Ammon's horn (tissue), 1 donor: Measurements from ENCODE around the gene C11orf21.
A peak's percentile ranks its signal among the peaks of the same experiment; 100 is the strongest.

ENCODE experiments used
- DNase-seq: peaks from one replicate; pipeline ENCODE4 v3.0.0-alpha.2; 2016; ENCODE audit warnings: low spot score

The C11orf21 gene

DNA sequence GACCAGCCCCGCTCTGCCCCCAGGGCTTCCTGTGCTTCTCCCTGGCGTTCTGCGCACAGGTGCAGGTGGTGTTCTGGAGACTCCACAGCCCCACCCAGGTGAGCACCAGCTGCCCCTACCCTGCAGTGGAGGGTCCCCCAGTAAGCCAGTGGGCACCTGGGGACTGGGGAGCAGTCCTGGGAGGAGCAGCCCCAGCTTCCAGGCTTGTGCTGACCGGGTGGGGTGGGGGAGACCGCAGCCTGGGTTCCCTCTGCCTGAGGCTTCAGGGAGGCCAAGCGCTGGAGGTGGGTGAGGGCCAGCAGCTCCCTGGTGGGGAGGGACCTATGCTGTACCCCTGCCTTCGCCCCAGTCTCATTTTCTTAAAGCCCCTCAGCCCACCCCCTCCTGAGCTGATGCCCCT, 7.0 kb upstream of the C11orf21 start:
- DNase-seq, result no peak

DNA sequence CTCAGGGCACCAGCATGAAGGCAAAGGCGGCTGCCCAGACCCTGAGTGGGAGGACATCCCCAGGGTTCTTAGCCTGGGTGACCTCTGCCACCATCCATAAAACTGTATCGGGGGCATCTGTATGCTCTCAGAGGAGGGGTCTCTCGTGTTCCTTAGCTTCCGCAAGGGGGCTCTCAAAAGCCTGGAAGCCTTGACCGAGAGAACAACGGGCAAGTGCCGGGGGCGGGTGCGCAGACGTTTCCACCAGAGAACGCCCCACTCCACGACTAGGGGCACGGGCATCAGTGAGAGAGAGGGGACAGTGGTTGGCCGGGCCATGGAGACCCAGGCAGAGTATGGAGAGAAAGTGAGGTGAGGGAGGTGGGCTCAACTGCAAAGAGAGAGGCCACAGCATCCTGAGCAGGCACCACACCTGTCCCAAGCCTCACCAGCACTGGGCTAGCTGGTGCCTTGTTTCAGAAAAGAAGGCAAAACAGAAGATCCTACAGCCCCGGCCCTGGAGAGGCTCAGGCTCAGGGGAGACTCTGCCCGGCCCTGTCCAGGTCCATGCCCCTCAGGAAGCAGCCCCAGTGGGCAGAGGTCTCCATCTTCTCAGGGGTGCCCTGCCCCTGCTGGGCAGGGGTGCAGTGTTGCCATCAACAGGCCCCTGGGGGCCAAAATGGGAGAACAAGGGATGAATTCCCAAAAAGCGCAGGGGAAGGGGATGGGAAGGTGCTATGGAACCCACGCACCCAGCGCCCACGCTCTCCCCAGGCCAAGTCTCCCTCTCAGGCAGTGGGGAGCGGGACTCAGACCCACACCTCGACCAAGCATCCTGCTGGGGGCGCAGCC, 6.0 kb upstream of the C11orf21 start:
- no peak for DNase-seq

DNA sequence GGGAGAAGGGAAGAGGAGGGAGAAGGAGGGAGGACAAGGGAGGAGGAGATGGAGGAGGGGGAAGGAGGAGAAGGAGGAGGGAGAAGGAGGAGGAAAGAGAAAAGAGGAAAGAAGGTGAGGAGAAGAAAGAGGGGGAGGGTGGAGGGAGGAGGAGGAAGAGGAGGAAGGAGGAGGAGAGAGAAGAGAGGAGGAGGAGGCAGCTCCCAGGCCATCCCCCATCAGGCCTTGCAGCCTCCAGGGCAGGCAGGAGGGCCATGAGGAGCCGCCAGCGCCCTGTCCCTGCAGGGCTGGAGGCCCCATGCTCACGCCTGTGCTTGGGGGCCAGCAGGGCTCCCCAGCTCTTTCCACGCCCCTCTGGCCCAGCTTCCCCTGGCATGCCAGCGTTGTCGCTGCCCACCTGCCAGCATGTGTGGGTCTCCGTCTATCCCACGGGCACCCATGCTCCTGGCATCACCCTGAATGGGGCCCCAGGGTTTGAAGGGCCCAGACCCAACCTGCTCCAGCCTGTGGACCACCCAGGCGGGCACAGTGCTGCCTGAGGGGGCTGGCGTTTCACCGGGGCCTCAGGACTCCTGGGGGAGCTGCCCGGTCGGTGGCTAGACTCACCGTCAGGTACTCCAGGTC, 5.3 kb upstream of the C11orf21 start:
- no peak for DNase-seq

DNA sequence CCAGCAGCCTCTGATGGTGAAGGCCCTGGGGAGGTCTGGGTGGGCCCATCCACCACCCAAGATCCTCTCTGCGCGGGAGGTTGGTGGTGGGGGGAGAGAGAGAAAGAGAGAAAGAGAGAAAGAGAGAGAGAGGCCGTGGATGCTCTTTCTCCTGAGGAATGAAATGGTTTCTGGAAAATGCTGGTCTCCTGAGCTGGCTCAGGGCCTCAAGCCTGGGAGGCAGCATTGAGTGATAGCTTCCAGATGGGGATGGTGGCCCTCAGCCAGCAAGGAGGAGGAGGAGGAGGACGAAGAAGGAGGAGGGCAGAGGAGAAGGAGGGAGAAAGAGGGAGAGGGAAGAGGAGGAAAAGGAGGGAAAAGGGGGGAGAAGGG, 4.7 kb upstream of the C11orf21 start:
- DNase-seq, result no peak

DNA sequence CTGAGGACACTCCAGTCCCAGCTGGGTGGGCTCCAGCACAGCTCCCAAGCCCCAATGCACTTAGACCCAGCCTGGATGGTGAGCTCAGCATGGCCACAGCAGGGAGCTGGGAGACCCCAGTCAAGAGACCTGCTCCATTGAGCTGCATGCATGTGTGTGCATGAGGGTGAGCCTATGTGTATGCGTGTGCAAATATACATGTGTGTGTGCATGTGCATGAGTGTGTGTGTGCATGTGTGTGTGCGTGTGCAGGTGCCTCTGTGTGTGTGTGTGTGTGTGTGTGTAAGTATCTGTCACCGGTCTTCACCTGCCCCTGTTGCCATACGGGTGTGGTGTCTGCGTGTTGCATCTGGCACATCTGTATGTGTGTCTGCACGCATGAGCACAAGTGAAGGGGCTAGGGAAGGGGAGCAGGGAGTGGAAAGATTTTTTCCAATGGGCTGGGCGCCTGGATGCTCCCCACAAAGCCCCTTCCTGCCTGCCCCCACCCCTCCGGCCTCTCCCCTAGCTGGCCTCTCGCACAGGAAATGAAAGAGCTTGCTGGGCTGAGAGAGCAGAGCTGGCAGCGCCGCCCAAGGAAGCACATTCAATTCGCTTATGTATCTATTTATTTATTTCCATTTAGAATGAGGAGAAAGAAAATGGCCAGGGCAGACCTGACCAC, 4.2 kb upstream of the C11orf21 start:
- DNase-seq, result no peak

DNA sequence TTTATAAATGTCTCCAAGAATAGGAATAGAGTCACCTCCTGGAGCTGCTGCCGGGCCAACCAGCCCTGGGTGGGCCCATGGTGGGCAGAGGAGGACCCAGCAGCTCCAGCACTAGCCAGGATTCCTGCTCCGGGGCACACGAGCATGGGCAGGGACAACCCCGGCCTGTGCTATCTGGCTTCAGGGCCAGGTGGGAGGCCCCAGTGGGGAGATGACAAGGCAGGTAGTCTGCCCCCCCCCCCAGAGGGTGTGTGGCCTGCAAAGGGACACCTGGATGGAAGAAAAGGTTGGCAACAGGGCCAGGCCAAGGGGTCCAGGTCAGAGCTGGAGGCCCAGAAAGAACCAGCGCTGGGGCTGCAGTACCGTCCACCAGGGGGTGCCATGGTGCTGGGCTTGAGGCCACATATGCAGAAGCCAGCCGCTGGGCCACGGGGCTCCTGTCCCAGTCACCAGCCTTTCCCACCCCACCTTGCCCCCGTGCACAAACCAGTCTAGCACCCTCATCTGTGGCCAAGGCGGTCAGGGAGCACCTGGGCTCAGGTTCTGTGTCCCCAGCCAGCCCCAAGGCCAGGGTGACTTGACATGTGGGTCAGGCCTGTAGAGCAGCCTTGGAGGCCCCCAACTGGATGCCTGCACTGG, 3.5 kb upstream of the C11orf21 start:
- DNase-seq, result peak; percentile 83

DNA sequence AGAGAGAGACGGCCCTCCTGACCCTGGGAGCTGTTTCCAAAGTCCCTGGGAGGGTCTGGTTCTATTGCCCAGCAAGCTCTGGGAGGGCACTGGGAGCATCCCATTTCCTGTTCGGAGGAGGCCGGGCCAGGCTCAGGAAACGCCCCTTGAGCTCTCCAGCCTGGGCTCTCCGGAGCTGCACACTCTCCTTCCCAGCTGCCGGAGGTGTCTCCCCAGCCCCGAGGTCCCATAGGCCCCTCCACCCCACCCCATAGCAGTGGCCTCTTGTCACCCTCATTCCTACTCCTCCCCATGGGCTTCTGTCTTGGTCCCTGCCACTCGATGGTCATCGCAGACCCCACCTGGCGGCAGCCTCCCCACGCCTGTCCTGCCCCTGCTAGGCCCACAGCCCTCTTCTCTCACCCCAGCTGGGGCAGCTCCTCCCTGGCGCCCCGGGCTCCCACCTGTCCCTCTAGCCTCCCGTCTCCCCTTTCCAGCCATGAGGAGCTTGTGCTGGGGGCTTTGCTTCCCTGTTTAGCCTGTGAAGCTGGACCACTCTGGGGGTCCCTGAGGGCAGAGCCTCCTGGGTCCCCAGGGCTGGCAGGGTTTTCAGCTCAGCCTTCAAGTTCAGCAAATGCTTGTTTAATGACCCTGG, 2.9 kb upstream of the C11orf21 start:
- no peak for DNase-seq

DNA sequence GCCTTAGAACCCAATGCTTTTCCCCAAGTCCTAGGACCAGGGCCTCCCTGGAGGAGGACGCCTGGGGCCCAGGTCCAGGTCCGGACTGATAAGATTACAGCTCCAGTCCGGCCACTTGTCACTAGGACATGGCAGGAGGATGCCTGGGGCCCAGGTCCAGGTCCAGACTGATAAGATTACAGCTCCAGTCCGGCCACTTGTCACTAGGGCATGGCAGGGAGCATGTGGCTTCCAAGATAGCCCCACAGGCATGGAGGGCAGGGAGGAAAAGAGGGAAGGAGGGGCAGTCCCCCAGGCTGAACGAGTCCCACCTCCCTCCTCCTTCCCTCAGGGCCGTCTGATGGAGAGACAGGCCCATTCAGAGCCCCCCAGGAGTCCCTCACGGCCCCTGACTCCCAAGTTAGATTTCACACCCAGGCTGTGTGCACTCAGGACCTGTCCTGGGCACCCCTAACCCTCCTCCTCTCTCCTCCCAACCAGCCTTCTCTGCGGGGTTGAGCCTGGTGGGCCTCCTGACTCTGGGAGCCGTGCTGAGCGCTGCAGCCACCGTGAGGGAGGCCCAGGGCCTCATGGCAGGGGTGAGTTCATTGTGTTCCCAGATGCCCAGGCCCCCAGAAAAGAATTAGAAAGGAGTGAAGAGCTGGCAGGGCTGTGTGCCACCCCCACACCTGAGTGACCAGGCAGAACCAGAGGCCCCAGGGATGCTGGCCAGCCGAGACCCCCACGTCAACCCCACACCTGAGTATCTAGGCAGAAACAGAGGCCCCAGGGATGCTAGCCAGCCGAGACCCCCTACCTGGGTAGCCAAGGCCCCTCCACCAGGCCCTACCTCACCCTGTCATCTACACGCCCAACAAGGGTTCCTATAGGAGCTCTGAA, 2.1 kb upstream of the C11orf21 start:
- DNase-seq, result no peak

DNA sequence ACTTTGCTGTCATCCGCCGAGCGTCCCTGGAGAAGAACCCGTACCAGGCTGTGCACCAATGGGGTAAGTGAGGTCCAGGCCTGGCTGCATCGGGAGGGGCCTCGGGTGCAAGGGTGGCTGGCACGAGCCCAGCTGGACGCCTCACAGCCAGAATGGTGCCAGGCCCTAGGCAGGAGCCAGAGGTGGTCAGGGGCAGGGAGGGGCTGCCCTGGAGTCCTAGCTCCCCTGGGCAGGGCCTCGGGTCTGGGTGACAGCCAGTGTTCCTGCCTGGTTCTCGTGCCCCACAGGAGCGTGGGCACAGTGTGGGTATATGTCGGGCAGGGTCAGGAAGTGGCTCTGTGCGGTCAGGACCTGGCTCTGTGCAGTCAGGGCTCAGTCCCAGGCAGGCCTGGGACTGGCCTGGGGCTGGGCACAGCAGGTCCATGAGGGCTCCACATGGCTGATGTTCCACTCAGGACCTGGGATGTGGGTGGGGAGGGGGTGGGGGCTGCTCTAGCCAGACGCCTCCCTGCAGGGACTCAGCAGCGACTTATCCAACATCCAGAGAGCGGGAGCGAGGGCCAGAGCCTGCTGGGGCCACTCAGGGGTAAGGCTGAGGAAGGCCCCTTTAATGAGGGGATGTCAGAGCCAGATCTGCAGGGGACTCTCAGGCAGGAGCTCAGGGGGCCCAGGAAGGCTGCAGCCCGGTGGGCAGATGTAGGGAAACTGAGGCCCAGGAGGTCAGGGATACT, 1.3 kb upstream of the C11orf21 start:
- DNase-seq, result no peak

DNA sequence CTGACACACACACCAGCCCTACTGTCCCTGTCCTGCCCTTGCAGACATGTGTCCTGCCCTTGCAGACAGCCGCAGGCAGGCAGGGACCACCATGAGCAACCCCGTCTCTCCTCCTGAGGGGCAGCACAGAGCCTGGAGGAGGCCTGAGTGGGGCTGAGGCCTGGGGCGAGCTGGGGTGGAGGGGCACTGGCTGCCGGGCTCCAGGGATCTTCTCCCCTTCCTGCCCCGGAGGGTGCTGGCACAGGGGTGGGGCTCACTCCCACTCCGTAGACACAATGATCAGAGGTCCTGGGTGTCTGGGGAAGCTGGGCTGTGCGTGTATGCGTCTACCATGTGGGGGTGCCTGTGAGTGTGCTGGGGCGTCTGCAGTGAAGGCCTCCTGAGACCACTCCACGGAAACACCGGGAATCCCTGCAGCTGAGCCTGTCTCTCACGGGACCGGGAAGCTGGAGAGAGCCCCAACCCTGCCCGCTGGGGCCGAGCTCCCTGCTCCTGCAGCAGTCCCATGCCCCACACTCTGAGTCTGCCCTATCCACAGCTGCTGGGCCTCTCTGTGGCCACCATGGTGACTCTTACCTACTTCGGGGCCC, 683 bp upstream of the C11orf21 start:
- DNase-seq, result no peak

DNA sequence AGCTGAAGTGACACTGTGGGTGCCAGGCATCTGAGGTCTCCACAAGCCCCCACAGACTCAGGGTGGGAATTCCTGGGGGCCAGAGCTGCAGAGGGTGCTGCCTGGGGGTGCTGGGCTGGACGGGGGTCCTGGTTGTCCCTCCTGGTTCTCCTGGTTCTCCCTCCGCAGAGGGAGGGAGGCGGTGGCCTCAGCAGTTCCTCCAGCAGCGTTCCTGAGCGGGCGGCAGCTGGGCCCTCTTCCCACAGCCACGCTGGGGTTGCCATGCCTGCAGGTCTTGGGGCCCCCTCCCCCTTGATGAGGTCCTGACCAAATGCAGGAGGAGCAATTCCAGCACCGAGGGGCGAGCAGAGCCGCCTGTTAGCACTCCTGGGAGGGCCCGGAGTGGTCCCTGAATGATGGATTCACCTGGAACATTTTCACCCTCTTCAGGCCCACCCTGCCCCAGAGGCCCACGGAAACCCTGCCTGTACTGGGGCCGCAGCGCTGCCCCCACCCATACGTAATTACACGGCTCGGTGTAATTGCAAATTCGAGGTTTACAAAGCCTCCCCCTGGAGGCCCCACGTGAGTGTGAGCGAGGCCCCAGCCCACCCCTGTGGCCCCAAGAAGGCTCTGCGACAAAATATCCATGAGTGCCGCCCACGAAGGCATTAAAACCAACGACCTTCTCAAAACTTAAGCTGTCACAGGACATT, 635 bp downstream of the C11orf21 start:
- no peak for DNase-seq

DNA sequence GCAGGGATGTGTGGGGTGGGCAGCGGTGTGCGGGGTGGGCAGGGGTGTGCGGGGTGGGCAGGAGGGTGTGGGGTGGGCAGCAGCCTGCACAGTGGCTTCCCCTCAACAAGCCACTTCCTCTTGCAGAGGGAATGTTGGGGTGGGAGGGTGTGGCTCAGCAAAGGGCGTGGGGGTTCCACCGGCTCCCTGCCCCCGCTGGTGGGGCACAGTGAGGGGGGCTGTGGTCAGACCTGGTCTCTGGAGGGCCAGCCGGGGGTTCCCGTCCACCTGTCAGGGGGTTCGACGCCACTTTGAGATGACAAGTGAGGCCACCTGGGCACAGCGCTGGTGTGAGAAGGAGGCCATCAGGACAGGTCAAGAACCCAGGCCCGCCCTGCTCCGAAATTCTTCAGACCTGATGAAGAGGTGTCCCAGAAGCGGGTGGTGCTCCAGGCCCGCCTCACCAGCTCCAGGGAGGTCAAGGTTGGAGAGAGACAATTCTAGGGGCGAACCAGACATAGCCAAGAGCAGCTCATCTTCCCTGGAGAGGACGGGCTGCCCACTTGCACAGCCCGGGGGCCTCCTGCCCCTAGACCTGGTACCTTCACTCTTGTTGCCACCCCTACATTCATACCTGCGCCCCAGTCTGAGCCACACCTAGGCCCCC, 1.3 kb downstream of the C11orf21 start:
- no peak for DNase-seq

DNA sequence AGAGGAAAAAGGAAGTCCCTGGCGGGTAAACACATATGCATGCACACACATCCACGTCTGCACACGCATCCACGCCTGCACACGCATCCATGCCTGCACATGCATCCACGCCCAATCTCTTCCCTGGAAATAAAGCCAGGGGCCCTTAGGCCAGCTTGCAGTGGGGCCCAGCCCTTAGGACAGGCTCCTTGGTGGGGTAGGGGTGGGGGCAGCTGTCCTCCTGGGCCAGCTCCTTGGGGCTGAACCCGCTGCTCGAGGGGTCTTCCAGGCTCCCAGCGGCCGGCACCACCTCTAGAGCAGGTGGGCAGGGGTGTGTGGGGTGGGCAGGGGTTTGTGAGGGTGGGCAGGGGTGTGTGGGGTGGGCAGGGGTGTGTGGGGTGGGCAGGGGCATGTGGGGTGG, 1.9 kb downstream of the C11orf21 start:
- DNase-seq, result no peak

DNA sequence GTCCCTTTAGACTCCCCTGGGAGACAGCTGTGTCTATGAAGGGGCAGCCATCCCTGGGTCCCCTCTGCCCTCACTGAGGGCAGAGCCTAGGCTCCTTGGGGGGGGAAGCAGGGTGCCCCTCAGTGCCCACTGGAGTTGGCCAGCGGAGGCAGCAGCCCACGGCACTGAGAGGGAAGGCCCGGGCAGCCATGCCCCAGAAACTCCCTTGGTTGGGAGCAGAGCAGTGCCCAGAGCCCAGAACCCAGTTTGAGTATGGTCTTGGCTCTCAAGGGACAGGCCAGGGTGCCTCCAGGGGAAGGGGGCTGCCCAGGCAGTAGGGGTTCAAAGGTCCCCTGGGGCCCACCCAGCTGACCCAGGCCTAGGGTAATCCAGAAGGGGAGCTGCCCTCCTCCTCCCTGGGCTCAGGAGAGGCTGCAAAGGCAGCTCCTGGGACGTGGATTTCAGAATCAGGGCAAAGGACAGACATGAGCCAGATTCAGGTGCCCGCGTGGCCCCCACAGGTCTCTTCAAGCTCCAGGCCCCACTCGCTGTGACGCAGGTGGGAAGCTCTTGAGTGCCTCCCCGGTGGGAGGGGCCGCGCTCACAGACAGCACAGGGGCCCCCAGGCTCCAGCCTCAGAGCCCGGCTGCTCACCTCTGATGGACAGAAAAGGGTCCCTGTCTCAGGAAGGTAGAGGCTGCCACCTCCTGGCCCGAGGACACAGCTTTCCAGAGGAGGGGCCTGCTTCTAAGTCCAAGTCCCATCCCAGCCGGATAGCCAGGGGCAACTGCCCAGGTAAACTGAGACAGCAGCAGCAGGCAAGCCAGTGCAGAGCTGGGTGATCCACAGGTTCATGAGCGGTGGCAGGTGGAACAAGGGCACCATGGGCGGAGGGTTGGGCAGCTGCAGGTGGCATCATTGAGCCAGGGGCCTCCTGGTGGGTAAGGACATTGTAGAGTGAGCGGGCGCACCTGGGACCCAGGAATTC, 2.6 kb downstream of the C11orf21 start:
- no peak for DNase-seq

DNA sequence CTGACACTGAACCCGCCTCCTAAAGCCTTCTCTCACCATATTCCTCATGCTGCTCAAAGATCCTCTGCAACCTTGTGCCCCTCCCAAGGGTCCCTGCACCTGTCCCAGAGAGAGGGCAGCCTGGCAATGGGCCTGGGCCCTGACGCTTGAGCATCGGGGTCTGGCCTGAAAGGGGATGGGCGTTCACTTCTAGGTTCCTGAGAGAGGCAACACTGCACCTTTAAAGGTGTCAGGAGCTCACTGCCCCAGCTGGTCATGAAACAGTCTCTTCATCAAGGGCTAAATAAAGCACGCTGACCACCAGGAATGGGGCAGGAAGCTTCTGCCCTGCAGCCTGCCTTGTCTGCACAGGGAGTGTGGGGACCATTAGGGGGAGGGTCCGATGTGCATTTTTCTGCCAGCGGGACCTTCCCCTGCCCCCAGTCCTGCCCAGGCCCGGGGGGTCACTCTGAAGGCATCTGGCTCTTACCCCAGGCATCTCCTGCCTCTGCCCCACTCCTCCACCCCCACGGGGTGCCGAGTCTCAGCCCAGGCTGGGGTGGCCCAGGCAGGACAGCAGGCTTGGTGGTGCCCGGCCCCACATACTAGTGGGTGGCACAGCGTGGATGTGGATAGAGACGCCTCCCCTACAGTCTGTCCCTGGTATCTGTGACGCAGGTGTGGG, 3.5 kb downstream of the C11orf21 start:
- no peak for DNase-seq

DNA sequence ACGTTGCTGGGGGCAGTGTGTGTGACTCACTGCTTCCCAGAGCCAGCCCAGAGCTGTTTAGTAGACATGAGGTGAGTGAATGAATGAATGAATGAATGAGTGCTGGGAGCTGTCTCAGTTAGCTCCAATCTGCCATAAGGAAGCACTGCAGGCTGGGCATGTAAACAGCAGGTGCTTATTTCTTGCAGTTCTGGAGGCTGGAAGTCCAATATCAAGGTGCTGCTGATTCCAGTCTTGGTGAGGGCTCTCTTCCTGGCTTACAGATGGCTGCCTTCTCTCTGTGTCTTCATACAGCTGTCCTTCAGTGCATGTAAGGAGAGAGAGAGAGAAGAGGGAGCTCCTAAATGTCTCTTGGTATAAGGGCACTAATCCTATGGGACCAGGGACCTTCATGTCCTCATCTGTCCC, 4.1 kb downstream of the C11orf21 start:
- no peak for DNase-seq

DNA sequence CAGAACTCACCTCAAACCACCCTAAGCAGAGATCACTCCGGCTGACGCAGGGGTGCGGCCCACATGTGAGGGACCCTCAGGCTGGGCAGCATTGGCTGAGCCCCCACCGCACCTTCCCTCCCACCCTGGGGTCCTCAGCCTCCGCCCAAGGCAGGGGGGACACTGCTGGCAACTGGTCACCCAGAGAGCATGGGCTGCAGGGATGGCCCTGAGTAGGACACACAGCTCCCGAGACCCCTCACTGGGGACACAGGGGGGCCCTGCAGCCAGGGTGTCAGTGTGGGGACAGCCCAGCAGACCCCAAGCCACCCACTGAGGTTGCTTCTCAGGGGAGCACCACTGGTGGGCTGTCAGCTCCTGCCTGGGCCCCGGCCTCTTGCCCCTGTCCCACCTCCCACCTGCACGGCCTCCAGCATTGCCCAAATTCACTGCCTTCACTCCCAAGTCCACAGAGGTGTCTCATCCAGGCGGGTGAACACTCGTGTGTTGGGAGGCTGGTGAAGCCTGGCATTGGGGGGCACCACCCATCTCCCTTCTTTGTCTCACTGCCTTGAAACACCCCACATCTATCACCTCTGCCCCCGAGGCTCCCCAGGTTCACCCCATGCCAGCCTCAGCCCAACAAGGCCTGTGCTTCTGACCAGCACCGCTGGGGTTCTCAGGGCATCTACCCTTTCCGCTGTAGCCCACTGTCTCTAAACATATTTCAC, 4.7 kb downstream of the C11orf21 start:
- DNase-seq, result no peak
